ENCODE results near the gene SACS.

Gene SACS

DNA sequence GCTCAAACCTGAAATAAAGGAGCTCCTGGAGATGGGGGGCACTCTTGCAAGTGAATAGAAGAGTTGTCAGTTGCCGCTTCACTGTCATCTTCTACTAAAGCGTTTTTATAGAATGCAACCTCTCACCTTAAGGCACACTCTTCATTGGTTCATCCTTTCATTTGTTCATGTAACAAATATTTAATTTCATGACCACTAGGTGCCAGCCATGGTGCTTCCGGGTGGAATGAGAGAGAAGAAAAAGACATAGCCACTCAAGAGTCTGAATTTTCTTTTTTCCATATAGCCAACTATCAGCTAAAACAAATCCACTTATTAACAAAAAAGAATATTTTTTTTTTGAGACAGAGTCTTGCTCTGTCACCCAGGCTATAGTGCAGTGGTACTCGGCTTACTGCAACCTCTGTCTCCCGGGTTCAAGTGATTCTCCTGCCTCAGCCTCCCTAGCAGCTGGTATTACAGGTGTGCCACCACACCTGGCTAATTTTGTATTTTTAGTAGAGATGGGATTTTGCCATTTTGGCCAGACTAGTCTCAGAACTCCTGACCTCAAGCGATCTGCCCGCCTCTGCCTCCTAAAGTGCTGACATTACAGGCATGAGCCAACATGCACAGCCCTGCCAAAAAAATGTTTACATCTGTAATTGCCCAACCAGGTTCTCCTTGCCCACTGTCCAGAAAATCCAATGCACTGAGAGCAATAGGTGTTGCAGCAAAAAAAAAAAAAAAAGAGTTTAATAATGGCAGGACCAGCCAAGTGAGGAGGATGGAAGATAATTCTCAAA lies 22.1 kb upstream of the SACS start:
- Histone ChIP-seq H3K36me3 (ENCODE audit: insufficient read depth, insufficient read length, low read length) (no peaks in the 10 kb centered on the region), H3K9ac (ENCODE audit: insufficient read length, low read depth) (no peak overlapping the region), H3K4me1 (ENCODE audit: insufficient read depth, insufficient read length) (peaks cover 4% of the 10 kb centered on the region), H3K9me3 (ENCODE audit: insufficient read depth, low read length) (no peaks in the 10 kb centered on the region), H3K4me3 (ENCODE audit: insufficient read length, low read depth) (no peak overlapping the region), H3K27me3 (ENCODE audit: insufficient read depth, insufficient read length) (no peaks in the 10 kb centered on the region)
- TF ChIP-seq YY1 (IDR thresholded peaks at IDR 0.05; ENCODE audit: insufficient read depth, insufficient read length), result no peak
- TF ChIP-seq ZNF274 (IDR thresholded peaks at IDR 0.05; ENCODE audit: low read depth, low read length), result no peak
- no peak for DNase-seq (ENCODE audit: low read depth, low spot score)

DNA sequence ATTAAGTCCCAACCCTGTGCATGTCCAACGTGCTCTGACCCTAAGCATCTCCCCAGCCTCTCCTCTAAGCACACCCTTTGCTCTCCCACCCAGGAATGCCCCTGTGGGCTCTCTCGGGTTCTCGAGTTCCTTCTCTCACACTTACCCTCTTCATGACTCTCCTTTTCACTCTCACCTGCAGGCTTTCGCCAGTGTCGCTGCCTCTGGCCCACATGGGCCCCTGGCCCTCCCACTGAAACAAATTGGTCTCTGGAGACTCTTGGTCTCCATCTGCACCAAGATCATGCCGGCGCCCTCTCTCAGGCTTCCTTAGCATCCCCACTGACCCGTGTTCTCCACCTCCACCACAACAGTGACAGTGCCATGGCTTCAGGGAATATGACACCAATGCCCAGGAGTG lies 19.6 kb upstream of the SACS start:
- TF ChIP-seq SUZ12 (IDR thresholded peaks at IDR 0.05; ENCODE audit: extremely low read depth, insufficient read depth, insufficient read length) (no peak), ZNF274 (IDR thresholded peaks at IDR 0.05; ENCODE audit: low read depth, low read length) (no peak), YY1 (IDR thresholded peaks at IDR 0.05; ENCODE audit: insufficient read depth, insufficient read length) (no peak)
- H3K4me1 ChIP-seq (ENCODE audit: insufficient read depth, insufficient read length), result peaks cover 4% of the 10 kb centered on the region
- no peaks in the 10 kb centered on the region for H3K9me3 ChIP-seq (ENCODE audit: insufficient read depth, low read length)
- H3K9ac ChIP-seq (ENCODE audit: insufficient read length, low read depth), result no peak overlapping the region
- H3K4me3 ChIP-seq (ENCODE audit: insufficient read length, low read depth), result no peak overlapping the region
- H3K36me3 ChIP-seq (ENCODE audit: insufficient read depth, insufficient read length, low read length), result no peaks in the 10 kb centered on the region
- no peaks in the 10 kb centered on the region for H3K27me3 ChIP-seq (ENCODE audit: insufficient read depth, insufficient read length)
- no peak for DNase-seq (ENCODE audit: low read depth, low spot score)

DNA sequence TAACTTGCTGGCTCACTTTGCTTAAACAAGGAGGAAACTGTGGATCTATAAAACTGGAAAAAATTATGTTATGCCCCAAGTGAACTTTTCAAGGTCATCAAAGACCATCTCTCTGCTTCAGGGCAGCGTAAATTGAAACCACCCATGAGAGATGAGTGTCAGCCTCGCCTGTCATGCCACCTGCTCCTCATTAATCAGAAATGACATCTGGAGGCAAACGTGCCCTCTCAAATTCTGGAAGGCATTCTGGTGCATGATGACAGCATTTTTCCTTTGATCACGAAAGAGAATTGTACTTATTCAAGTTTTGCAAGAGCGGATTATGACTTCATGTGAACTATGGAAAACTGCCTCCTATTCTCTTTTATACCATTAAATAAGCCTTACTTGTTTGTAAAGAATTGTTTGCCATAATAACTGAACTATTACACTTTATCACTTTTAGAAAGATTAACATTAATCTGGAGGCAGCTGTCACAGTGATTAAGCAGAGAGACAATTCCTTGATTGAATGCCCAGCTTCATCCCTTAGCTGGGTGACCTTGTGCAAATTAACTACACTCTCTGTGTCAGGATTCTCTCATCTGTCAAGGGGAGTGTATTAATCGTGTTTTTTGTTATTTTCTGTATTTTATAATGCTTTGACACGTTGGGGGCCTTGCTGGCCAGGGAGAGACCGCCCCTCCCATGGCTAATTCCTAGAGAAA lies 17.0 kb upstream of the SACS start:
- 0 out of 2 replicates have a peak, but pooled peaks cover 2% of the 10 kb centered on the region for H3K9me3 ChIP-seq (ENCODE audit: insufficient read depth, low read length)
- TF ChIP-seq YY1 (IDR thresholded peaks at IDR 0.05; ENCODE audit: insufficient read depth, insufficient read length), result no peak
- H3K27me3 ChIP-seq (ENCODE audit: insufficient read depth, insufficient read length), result no peaks in the 10 kb centered on the region
- no peaks in the 10 kb centered on the region for H3K36me3 ChIP-seq (ENCODE audit: insufficient read depth, insufficient read length, low read length)
- no peak overlapping the region for H3K9ac ChIP-seq (ENCODE audit: insufficient read length, low read depth)
- peaks cover 6% of the 10 kb centered on the region for H3K4me1 ChIP-seq (ENCODE audit: insufficient read depth, insufficient read length)
- no peak overlapping the region for H3K4me3 ChIP-seq (ENCODE audit: insufficient read length, low read depth)
- DNase-seq (ENCODE audit: low read depth, low spot score), result no peak

DNA sequence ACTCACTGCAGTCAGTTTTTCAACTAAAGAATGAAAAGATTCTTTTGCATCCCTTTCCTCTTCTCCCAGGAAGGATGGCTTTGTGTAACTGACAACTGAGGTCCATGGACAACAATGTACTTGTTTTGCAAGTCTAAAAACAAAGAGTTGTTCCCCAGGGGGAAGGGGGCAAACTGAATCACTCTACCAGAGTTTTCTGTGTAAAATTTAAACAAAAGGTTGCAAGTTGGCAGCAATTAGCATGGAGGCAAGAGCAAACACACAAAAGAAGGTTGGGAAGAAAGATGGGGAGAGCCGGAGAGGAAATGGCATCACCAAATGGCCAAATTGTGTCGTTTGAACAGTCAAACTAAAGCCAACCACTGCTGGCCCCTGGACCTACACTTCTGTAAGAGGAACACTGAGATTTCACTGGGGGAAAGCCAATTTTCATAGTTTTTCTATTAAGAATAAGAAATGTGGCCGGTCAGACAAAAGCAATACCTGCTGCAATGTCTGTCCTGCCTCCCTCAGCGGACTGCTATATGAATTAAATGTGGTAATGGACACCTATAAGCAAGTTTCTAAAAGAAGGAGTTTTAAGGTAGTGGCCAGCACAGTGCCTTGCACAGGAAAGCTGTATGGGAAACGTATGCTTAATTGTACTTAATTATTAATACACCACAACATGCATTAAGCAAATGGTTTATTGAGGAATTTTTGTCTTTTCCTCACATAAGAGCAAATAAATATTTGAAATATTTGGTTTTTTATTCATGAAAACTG lies 16.1 kb upstream of the SACS start:
- Histone ChIP-seq H3K27me3 (ENCODE audit: insufficient read depth, insufficient read length) (no peaks in the 10 kb centered on the region), H3K4me1 (ENCODE audit: insufficient read depth, insufficient read length) (peaks cover 6% of the 10 kb centered on the region), H3K4me3 (ENCODE audit: insufficient read length, low read depth) (no peak overlapping the region), H3K9me3 (ENCODE audit: insufficient read depth, low read length) (peaks cover 11% of the 10 kb centered on the region), H3K9ac (ENCODE audit: insufficient read length, low read depth) (peak overlapping the region; percentile 42), H3K36me3 (ENCODE audit: insufficient read depth, insufficient read length, low read length) (no peaks in the 10 kb centered on the region)
- DNase-seq (ENCODE audit: low read depth, low spot score), result peak; percentile 82
- no peak for TF ChIP-seq ZNF274 (IDR thresholded peaks at IDR 0.05; ENCODE audit: low read depth, low read length)
- no peak for TF ChIP-seq SUZ12 (IDR thresholded peaks at IDR 0.05; ENCODE audit: extremely low read depth, insufficient read depth, insufficient read length)
- TF ChIP-seq YY1 (IDR thresholded peaks at IDR 0.05; ENCODE audit: insufficient read depth, insufficient read length), result no peak

DNA sequence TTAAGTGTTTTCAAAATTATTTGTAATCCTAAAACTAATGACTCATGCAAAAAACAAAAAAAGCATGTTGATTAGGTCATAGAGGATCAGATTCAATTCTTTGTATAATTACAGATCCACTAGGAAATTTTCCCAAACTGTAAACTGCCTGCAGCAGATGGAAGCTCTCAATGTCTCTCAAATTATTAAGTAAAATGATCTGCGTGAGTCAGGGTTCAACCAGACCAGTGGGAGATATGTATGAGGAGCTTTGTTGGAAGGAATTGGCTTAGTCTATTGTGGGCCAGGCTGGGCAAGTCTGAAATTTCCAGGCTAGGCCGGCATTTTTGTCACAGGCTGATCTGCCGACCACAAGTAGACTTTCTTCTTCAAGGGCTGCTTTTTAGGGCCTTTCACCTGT lies 14.4 kb upstream of the SACS start:
- no peak overlapping the region for H3K4me3 ChIP-seq (ENCODE audit: insufficient read length, low read depth)
- no peaks in the 10 kb centered on the region for H3K27me3 ChIP-seq (ENCODE audit: insufficient read depth, insufficient read length)
- H3K36me3 ChIP-seq (ENCODE audit: insufficient read depth, insufficient read length, low read length), result no peaks in the 10 kb centered on the region
- H3K9ac ChIP-seq (ENCODE audit: insufficient read length, low read depth), result no peak overlapping the region
- H3K4me1 ChIP-seq (ENCODE audit: insufficient read depth, insufficient read length), result peaks cover 6% of the 10 kb centered on the region
- peaks cover 19% of the 10 kb centered on the region for H3K9me3 ChIP-seq (ENCODE audit: insufficient read depth, low read length)
- TF ChIP-seq SUZ12 (IDR thresholded peaks at IDR 0.05; ENCODE audit: extremely low read depth, insufficient read depth, insufficient read length) (no peak), YY1 (IDR thresholded peaks at IDR 0.05; ENCODE audit: insufficient read depth, insufficient read length) (no peak), ZNF274 (IDR thresholded peaks at IDR 0.05; ENCODE audit: low read depth, low read length) (no peak)
- DNase-seq (ENCODE audit: low read depth, low spot score), result no peak

DNA sequence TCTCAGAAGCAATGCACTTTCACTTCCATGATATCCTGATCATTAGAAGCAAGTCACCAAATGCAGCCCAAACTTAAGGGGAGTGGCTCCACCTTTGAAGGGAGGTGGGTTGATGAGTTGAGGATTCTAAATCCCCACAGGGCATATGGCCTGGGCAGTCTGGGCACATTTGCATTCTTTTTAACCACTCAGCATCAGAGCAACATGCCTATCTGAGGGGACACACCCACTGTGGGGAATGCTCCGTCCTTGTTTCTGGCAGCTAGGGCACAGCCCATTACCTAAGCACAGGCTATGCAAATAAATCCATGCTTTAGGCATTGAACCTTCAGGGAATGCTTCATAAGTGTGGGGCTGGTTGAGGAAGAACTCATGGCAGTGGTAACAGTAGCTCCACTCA lies 12.3 kb upstream of the SACS start:
- no peak for TF ChIP-seq SUZ12 (IDR thresholded peaks at IDR 0.05; ENCODE audit: extremely low read depth, insufficient read depth, insufficient read length)
- no peak for TF ChIP-seq YY1 (IDR thresholded peaks at IDR 0.05; ENCODE audit: insufficient read depth, insufficient read length)
- TF ChIP-seq ZNF274 (IDR thresholded peaks at IDR 0.05; ENCODE audit: low read depth, low read length), result no peak
- H3K4me1 ChIP-seq (ENCODE audit: insufficient read depth, insufficient read length), result peaks cover 2% of the 10 kb centered on the region
- H3K9ac ChIP-seq (ENCODE audit: insufficient read length, low read depth), result no peak overlapping the region
- no peaks in the 10 kb centered on the region for H3K27me3 ChIP-seq (ENCODE audit: insufficient read depth, insufficient read length)
- H3K9me3 ChIP-seq (ENCODE audit: insufficient read depth, low read length), result peaks cover 19% of the 10 kb centered on the region
- no peaks in the 10 kb centered on the region for H3K36me3 ChIP-seq (ENCODE audit: insufficient read depth, insufficient read length, low read length)
- no peak for DNase-seq (ENCODE audit: low read depth, low spot score)
- H3K4me3 ChIP-seq (ENCODE audit: insufficient read length, low read depth), result no peak overlapping the region

DNA sequence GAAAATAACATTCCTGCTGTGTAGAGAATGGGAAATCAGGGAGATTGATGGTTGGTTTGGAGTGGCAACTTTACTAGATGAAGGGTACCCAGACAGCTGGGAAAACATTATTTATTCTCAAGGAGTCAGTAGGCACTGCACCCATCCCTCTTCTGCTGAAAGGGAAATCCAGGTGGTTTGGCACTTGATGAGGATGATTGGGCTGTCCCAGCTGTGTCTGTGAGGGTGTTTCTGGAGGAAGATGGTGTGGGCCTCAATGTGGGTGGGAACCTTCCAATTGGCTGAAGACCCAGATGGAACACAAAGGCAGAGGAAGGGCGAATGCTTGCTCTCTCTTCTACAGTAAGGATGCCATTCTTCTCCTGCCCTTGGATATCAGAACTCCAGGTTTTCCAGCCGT lies 10.4 kb upstream of the SACS start:
- DNase-seq (ENCODE audit: low read depth, low spot score), result no peak
- Histone ChIP-seq H3K4me1 (ENCODE audit: insufficient read depth, insufficient read length) (peaks cover 2% of the 10 kb centered on the region), H3K36me3 (ENCODE audit: insufficient read depth, insufficient read length, low read length) (no peaks in the 10 kb centered on the region), H3K9ac (ENCODE audit: insufficient read length, low read depth) (no peak overlapping the region), H3K9me3 (ENCODE audit: insufficient read depth, low read length) (peaks cover 19% of the 10 kb centered on the region), H3K4me3 (ENCODE audit: insufficient read length, low read depth) (no peak overlapping the region), H3K27me3 (ENCODE audit: insufficient read depth, insufficient read length) (no peaks in the 10 kb centered on the region)
- no peak for TF ChIP-seq SUZ12 (IDR thresholded peaks at IDR 0.05; ENCODE audit: extremely low read depth, insufficient read depth, insufficient read length)
